Heart right ventricle (tissue), 16 donors: ENCODE data around the gene TNIP1. TPM values are rescaled to one million over a fixed set of nuclear protein-coding genes. Genes with fewer than 3 reads are reported as not detected.

Experiments
- ATAC-seq, 8 donors: fragments of 200-7000 bp; cut with Tn5 transposase; one replicate each; pipeline ENCODE4 v1.9.1; 2020; ENCODE audit warnings: mild to moderate bottlenecking in 8 of 8, moderate library complexity in 8 of 8, moderate number of reproducible peaks in 1 of 8
- DNase-seq, 2 donors: peaks; one replicate each; pipeline ENCODE4 v3.0.0-alpha.2; 2020
- H3K27ac ChIP-seq, 10 donors: fragments of 200-600 bp; sonication (generic) in 2 of 10; one replicate each; pipeline versions ENCODE4 v1.5.0 to v1.8.0; 2020 to 2022; ENCODE audit warnings: mild to moderate bottlenecking in 3 of 10
- H3K27me3 ChIP-seq, 7 donors: fragments of 200-600 bp; one replicate each; pipeline ENCODE4 v1.8.0; 2021 to 2022; ENCODE audit warnings: mild to moderate bottlenecking in 2 of 7
- H3K36me3 ChIP-seq, 9 donors: fragments of 200-600 bp; sonication (generic) in 1 of 9; one replicate each; pipeline versions ENCODE4 v1.5.0 to v1.8.0; 2020 to 2022; ENCODE audit warnings: mild to moderate bottlenecking in 2 of 9
- H3K4me1 ChIP-seq, 9 donors: fragments of 200-600 bp; sonication (generic) in 1 of 9; one replicate each; pipeline versions ENCODE4 v1.5.0 to v1.8.0; 2020 to 2022; ENCODE audit warnings: mild to moderate bottlenecking in 4 of 9
- H3K4me3 ChIP-seq, 10 donors: fragments of 200-600 bp; sonication (generic) in 2 of 10; one replicate each; pipeline versions ENCODE4 v1.5.0 to v1.8.0; 2020 to 2022; ENCODE audit warnings: mild to moderate bottlenecking in 7 of 10, moderate library complexity in 2 of 10
- H3K9me3 ChIP-seq, 11 donors: fragments of 200-600 bp in 10 of 11; sonication (generic) in 2 of 11; one replicate each; pipeline versions ENCODE4 v1.5.0 to v1.8.0; 2013 to 2022; ENCODE audit warnings: mild to moderate bottlenecking in 2 of 11, control low read depth in 1 of 11, moderate library complexity in 1 of 11
- CTCF ChIP-seq, 9 donors: fragments of 200-600 bp; sonication (generic) in 2 of 9; IDR thresholded peaks; one replicate each; pipeline versions ENCODE4 v1.5.0 to v1.8.0; 2021 to 2022; ENCODE audit warnings: antibody characterized with exemption in 9 of 9, mild to moderate bottlenecking in 5 of 9, moderate library complexity in 1 of 9
- WGBS, 2 donors: extraction: QIAGEN DNeasy Blood & Tissue Kit; methylation state at CpG; one replicate each; pipeline ENCODE4 v1.1.7; 2013; ENCODE audit warnings: inconsistent platforms in 1 of 2; 5-methylcytosine and 5-hydroxymethylcytosine counted together
- intact Hi-C, 10 donors: fragments of 100-400 bp; cut with DNase I; formaldehyde crosslinking; loops; one replicate each; pipeline versions ENCODE4 v1.11.1 to v1.14.2; 2022
- long read RNA-seq, 3 donors: library from polyadenylated mRNA; unstranded; transcript quantifications; one replicate each; pipeline ENCODE4 v2.0.0, GENCODE V29; 2020 to 2021
- polyA plus RNA-seq, 2 donors: library from polyadenylated mRNA; stranded (reverse); fragments of 200-250 nt; gene quantifications; one replicate each; pipeline ENCODE4 v1.2.3, GENCODE V29; 2013
- total RNA-seq, 10 donors: library from RNA; stranded (reverse); fragmentation: NEBNext Ultra II Directional in 3 of 10; extraction: Animal tissue kit (Norgen Biotek cat#: 25700) in 3 of 10; gene quantifications; one replicate each; pipeline versions ENCODE4 v1.2.1 to v1.2.4, GENCODE V29; 2021 to 2023
- donor health status: Arrhythmogenic right ventricular cardiomyopathy.
- donor health status: ischemic (EF 13 %, LVEDD 7.1; RV severe dilation, severe dysfunction).
- donor health status: healthy with polysubstance abuse.
- donor health status: DM: no; HTN: yes; CAD: no.
- donor health status: DM: no; HTN: no; CAD: no.
- donor health status: ischemic (EF 25% LVEDD 6.9; RV normal size, moderate dysfunction).
- donor health status: ischemic (EF 25% LVEDD 5.7; RV mildly dilated, moderate dysfunction).
- donor health status: healthy.
- donor health status: DM: yes; HTN: yes; CAD: no.
- donor health status: Ischemic cardiomyopathy.
- donor health status: ischemic (EF 35%, LVEDD 5.7; RV mildly dilated, moderate dysfunction).
- donor health status: nonischemic (EF 11% LVEDD 7.7; RV severe dilation, severe dysfunction).
- donor health status: DM: yes; HTN: yes; CAD: no.
- donor health status: PGD.
- donor health status: ischemic (EF 29% LVEDD 5.4; RV normal size, mild dysfunction).
- donor health status: nonischemic (EF 23%, LVEDD 6.1; RV moderate dilation, normal function).

TNIP1 gene
- 100 to 1,000 TPM; 113 to 130 (median 125) TPM for total RNA-seq
- 10 to 100 TPM; 63.8 to 78.1 TPM for polyA plus RNA-seq
- long read RNA-seq, donor 1, transcript TNIP1-205 (18 exons, 2,200 nt), result minor isoform, 7 of 110 reads
- long read RNA-seq, donor 1, transcript TNIP1-211 (18 exons, 2,274 nt), result major isoform, 65 of 110 reads
- long read RNA-seq, donor 1, transcript TNIP1-202 (18 exons, 2,935 nt), result minor isoform, 6 of 110 reads
- long read RNA-seq, donor 1, partial matches to known transcripts, result 10 of 110 reads
- long read RNA-seq, donor 1, other reads (novel, unspliced or antisense), result 13 of 110 reads
- long read RNA-seq, donor 2, transcript TNIP1-202 (18 exons, 2,935 nt), result minor isoform, 13 of 138 reads
- long read RNA-seq, donor 2, transcript TNIP1-211 (18 exons, 2,274 nt), result major isoform, 81 of 138 reads
- long read RNA-seq, donor 2, transcript TNIP1-205 (18 exons, 2,200 nt), result minor isoform, 8 of 138 reads
- long read RNA-seq, donor 2, partial matches to known transcripts, result 11 of 138 reads
- long read RNA-seq, donor 2, other reads (novel, unspliced or antisense), result 20 of 138 reads
- long read RNA-seq, donor 3, transcript TNIP1-211 (18 exons, 2,274 nt), result major isoform, 12 of 38 reads
- long read RNA-seq, donor 3, transcript TNIP1-202 (18 exons, 2,935 nt), result minor isoform, 5 of 38 reads
- long read RNA-seq, donor 3, partial matches to known transcripts, result 9 of 38 reads
- long read RNA-seq, donor 3, other reads (novel, unspliced or antisense), result 8 of 38 reads

GRCh38 chr5:151080613-151081430 lies at the start of gene TNIP1:
Gene TNIP1 (minus strand): TSS chr5:151081034. CDS start chr5:151065095, 15,939 bp downstream.
- peaks cover 0 to 24% (median 0%) of the 10 kb centered on the region in 9 donors for H3K36me3 ChIP-seq
- H3K4me1 ChIP-seq, result peaks cover 16 to 86% (median 69%) of the 10 kb centered on the region in 9 donors
- WGBS, 2 donors, result 0% methylated on average over 66 to 86 of the region's 86 CpGs
- peak; percentile 96 to 98 for DNase-seq
- H3K27ac ChIP-seq, result peak within 1 kb of the TSS; percentile 95 to 100 (median 100)
- no peaks in the 10 kb centered on the region for H3K27me3 ChIP-seq
- no peaks in the 10 kb centered on the region for H3K9me3 ChIP-seq
- TF ChIP-seq CTCF (IDR thresholded peaks at IDR 0.05), result no peak
- peak; percentile 94 to 98 (median 96) for ATAC-seq
- intact Hi-C loops, result no loop called here
- peak within 1 kb of the TSS; percentile 75 to 98 (median 84) for H3K4me3 ChIP-seq

GRCh38 chr5:151130235-151130921 lies 49.5 kb upstream of the TNIP1 start:
- Histone ChIP-seq H3K27ac (no peak overlapping the region), H3K4me3 (no peak overlapping the region), H3K36me3 (peaks cover 0 to 100% (median 80%) of the 10 kb centered on the region in 9 donors), H3K27me3 (no peaks in the 10 kb centered on the region), H3K9me3 (no peaks in the 10 kb centered on the region), H3K4me1 (peaks cover 0 to 35% (median 0%) of the 10 kb centered on the region in 9 donors)
- no peak for ATAC-seq
- no peak for DNase-seq
- 94 to 95% methylated on average over 8 of the region's 8 CpGs for WGBS, 2 donors
- intact Hi-C loops, result no loop called here
- TF ChIP-seq CTCF (IDR thresholded peaks at IDR 0.05), result no peak

GRCh38 chr5:151128817-151129216 lies 48.0 kb upstream of the TNIP1 start:
- DNase-seq, result no peak

More at GRCh38 chr5:151128817-151129216, 48.0 kb upstream of the TNIP1 start:
- no peak overlapping the region for H3K4me3 ChIP-seq
- H3K27me3 ChIP-seq, result no peaks in the 10 kb centered on the region
- no peak for TF ChIP-seq CTCF (IDR thresholded peaks at IDR 0.05)
- H3K27ac ChIP-seq, result peak overlapping the region in 1 of 10 donors; percentile 42
- H3K4me1 ChIP-seq, result peaks cover 6 to 49% (median 11%) of the 10 kb centered on the region in 9 donors
- H3K9me3 ChIP-seq, result no peaks in the 10 kb centered on the region
- intact Hi-C loops, result loop anchor here in 3 of 10 donors (2.0 to 5.0 kb wide), 4 partner anchors 33 to 113 kb away; no protein-coding TSS in a partner anchor
- peaks cover 0 to 100% (median 67%) of the 10 kb centered on the region in 9 donors for H3K36me3 ChIP-seq
- 61 to 68% methylated on average over 4 of the region's 4 CpGs for WGBS, 2 donors
- no peak for ATAC-seq
